ENCODE results near the gene CYP46A1. TPM values are rescaled to one million over a fixed set of nuclear protein-coding genes. Genes with fewer than 3 reads are reported as not detected.
"Not testable (repeated sequence)": the region's sequence is repeated elsewhere in the genome, so short reads cannot be mapped to it uniquely, and the experiment has no call there.

Gene CYP46A1
- total RNA-seq, 1 experiment from 2014 or later: not detected

DNA sequence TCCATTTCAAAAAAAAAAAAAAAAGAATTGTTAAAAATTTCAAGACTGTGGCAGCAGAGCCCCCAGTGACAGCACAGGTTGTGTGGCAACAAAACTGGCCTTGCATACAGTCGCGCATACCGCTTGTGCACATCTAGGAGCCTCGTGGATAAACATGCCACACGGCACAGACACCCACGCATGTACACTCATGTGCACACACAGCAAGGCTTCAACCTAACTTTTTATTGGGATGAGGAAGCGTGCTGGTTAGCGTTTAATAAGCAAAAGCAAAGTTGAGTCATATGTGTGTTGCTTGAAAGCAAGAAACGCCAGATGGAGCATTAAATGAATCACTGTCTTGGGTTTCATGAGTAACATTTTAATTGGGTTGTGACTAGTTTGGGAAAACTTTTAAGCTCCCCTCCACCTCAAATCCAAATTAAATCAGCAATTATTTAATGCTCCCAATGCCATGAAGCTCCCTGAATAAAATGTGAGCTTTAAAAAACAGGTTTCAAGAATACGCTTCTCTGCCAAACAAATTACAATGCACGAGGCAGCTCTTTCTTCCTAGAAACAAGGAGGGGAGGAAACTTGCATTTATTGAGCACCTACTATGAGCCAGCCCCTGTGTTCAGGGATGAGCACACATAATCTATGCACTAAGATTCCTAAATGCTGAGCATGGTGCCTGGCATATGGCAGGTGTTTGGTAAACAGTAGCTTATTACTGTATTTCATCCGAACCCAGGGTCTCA is 73.4 kb downstream of the CYP46A1 start:
- peak; percentile 88 for DNase-seq (ENCODE audit: low spot score)

DNA sequence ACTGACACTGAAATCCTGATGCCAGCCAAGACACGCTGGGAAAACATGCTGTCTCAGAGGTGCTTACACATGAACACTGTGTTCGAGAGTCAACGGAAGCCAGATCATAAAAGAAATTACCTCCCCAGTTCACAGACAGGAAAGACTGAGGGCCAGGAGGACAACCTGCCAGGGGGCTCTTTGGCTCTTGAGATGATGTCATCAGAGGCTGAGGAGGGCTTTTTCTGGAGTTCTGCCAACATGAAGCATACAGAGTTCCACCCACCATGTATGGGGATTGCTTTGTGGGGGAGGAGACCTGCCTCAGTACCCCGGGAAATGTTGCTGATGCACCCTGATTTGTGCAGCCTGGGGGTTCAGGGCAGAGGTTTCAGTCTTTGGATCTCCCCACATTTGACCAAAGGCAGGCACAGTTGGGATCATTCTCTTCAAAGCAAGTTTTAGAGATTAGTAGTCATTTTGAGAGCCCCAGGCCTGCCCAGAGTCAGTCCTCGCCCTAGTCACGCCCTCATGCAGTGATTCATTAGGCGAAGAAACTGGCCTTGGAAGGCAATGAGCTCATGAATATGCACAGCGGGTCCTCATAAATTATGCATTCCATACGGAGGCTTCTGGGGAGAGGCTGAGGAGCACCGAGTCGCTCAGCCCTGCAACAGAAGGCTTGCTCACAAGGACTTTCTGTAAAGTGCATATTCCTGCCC is 74.2 kb downstream of the CYP46A1 start:
- peak; percentile 58 for DNase-seq (ENCODE audit: low spot score)

DNA sequence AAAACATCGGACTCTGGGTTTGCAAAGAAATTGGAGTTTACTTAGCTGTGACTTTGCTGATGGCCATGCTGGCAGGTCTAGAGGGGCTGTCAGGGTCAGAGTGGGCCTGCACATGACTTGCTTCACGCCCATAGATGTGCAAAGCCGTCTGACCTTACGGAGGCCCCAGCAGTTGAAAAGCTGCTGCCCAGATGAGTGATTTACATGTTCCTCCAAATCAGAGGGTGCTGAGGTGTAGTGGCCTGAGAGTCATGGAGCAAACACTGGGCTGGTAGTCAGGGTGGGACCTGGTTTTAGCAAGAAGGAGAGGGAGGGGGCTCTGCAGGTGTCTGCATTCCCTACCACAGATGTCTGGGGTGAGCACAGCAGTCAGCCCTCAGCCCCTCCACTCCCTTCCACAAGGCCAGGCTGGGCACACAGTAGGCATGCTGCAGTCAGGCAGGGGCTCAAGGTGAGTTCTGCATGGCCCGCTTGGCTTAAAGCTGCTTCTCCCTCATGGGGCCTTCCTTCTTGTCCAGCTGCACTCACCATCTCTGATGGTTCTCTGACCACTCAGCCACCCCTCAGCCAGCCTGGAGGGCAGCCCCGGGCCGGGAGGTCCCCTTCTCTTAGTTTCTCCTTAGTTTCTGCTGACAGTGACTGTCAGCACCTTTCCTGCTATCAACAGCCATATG is 74.9 kb downstream of the CYP46A1 start:
- DNase-seq (ENCODE audit: low spot score): no peak

DNA sequence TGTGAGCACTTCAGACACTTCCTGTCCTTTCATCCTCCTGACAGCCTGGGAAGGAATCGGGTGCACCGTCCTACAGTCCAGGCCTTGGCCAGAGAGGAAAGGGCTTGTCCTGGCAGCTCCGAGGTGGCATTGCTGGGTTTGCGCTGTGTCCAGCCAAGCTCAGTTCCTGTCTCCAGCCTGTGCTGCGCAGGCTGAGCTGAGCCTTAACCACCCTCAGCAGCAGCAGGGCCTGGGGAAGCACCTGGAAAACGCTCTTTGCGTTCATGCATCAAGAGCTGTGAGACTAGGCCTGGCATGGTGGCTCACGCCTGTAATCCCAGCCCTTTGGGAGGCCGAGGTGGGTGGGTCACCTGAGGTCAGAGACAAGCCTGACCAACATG is 75.4 kb downstream of the CYP46A1 start:
- no peak for DNase-seq (ENCODE audit: low spot score)

DNA sequence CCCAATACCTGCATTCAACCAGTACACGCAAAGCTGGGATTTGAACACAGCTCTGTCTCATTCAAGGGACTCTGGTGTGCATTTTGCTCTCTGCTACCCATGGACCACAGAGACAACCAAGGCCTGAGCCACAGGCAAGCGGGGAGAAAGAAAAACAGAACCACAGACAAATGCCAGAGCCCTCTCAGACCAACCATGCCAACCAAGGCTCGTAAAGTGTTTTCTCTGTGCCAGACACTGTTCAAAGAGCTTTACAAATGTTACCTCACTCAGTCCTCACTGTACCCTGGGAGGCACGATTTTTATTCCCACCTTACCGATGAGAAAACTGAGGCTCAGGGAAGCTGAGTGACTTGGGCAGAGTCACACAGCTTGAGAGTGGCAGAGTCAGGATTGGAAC is 76.7 kb downstream of the CYP46A1 start:
- no peak for DNase-seq (ENCODE audit: low spot score)

DNA sequence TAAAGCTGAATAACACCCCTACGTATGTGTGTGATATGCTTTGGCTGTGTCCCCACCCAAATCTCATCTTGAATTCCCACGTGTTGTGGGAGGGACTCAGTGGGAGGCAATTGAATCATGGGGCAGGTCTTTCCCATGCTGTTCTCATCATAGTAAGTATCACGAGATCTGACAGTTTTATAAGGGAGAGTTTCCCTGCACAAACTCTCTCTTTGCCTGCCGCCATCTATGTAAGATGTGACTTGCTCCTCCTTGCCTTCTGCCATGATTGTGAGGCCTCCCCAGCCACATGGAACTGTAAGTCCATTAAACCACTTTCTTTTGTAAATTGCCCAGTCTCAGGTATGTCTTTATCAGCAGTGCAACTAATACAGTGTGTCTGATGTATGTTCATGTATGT is 78.8 kb downstream of the CYP46A1 start:
- not testable (repeated sequence) for DNase-seq (ENCODE audit: low spot score)

DNA sequence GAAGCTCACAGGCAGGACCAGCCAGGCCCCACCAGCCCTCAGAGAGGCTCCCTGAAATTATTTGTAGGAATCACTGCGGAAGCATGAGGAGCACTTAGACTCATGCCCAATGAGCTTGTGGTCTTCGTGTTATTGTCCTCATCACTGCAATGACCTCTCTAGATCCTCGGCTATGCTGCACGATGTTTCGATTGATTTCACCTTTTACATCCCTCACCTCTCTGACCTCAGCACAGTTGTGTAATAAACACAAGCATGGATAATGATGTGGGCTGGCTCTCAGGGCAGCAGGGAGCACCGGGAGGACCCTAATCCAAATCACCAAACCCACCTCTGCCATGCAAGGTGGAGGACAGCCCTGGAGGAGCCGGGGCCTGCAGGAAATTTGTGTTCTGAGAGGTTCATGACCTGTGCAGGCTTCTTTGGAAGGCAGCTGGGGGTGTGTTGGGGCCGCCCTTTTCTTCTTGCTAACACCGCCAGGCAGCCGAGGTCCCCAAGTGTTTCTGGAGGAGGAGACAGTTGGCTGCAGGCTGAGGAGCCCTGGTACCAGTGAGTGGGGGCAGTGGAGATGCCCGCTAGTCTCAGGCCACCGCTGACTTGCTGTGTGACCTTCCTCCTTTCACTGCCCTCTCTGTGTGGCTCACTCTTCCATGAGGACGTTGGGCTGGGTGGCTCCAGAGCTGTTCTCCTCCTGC is 79.6 kb downstream of the CYP46A1 start:
- DNase-seq (ENCODE audit: low spot score): no peak

DNA sequence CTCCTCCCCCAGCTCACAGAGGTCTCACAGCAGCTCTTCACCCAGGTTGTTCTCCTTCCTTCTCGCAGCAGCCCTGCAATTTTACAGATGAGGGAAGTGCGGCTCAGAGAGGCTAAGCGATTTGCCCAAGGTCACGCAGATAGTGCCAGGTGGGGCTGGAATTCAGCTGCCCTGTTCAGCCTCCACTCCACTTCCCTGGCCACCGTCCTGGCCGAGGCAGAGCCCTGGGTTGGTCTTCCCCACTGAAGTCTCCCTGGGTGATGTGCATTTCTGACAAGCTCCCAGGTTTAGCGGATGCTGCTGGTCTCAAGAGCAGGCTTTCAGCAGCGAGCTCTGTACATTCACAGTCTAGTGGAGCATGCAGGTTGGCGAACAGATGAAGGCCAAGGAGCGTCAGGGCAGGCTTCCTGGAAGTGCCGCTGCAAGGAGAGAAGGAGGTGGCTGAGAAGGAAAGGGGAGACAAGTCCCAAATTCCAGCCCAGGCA is 80.2 kb downstream of the CYP46A1 start:
- no peak for DNase-seq (ENCODE audit: low spot score)

DNA sequence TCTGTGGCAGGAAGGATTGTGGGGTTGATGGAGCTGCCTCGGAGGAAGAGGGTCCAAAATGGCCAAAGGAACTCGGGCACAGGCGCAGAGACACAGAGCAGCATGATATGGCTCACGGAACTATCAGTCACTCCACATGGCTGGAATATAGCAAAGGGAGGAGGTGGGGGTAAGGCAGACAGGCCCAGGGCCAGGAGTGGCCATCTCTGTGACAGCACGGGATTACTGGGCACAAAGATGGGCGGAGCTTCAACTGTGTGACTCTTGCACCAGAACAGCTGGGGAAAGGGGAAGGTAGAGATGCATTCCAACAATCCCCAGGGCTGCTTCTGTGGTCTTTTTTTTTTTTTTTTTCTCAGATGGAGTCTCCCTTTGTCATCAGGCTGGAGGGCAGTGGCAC is 84.3 kb downstream of the CYP46A1 start:
- DNase-seq (ENCODE audit: low spot score): peak; percentile 49

DNA sequence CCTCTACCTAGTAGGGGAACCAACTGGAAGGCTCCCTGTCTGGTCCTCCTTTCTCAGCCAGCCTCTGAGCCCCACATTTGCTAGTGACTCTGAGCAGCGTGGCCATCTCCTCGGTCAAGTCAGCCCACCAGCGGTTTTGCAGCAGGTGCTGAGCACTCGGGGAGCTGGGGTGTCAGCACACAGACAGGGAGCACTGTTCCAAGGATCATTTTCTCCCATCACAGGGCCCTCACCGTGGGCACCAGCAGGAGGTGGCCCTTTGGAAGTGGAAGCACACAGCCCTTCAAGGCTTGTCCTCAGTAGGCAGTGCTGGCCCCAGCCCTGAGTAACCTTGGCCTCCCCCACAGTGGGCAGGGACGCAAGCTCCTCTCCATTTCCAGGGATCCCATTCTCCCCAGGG is 85.0 kb downstream of the CYP46A1 start:
- DNase-seq (ENCODE audit: low spot score): no peak

DNA sequence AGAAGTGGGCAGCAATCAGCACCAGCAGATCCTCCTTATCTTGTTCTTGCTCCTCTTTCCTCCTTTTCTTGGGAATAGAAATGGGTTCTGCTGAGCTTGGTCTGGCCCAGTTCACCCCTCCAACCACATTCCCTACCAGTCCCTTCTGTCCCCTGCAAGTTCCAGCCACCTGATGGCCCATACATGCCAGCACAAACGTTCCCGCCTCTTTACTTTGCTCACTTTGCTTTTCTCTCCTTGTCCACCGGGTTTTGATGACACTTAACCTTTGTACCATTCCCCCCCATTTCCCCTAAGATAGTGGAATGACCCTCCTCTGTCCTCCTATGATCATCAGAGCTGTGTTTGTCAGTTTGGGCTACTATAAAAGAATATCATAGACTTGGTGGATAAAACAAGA is 85.7 kb downstream of the CYP46A1 start:
- no peak for DNase-seq (ENCODE audit: low spot score)

DNA sequence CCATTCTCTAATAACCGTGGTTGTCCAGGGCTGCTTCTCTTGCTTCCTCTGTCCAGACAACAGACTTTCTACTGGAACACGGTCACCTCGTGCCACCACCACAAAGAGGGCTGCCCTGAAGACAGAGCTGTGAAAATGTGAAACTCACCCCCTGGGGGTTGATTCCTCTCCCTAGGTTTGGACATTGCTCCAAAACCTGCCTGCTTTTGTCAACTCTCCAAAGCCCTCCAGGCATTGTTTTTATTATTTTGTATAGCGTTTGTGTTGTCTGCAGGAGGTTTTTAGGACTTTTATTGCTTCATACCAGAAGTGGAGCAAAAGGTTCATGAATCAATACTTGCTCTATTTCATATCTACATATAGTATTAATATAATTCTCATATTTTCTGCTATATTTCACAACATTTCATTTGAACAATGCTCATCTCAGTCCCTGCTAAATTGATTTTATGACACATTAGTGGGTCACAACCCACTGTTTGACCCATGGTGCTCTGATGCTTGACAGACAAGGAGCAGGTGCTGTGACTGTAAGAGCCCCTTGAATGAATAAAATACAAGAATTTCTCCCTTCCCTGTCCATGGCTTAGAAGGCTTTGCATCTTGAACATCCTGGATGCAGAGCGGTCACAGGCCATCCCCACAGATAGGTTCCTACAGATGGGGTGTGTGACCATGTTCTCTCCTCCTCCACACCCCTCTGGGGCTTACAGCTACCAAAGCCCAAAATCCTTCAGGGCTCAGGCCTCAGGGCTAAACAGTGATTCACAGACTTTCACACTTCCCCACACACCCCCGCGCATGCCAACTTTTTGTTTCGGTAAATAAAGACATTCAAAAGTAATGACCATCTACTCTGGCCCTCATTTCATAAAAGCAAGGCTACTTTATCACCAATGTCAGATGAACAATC is 88.5 kb downstream of the CYP46A1 start:
- DNase-seq (ENCODE audit: low spot score): no peak

DNA sequence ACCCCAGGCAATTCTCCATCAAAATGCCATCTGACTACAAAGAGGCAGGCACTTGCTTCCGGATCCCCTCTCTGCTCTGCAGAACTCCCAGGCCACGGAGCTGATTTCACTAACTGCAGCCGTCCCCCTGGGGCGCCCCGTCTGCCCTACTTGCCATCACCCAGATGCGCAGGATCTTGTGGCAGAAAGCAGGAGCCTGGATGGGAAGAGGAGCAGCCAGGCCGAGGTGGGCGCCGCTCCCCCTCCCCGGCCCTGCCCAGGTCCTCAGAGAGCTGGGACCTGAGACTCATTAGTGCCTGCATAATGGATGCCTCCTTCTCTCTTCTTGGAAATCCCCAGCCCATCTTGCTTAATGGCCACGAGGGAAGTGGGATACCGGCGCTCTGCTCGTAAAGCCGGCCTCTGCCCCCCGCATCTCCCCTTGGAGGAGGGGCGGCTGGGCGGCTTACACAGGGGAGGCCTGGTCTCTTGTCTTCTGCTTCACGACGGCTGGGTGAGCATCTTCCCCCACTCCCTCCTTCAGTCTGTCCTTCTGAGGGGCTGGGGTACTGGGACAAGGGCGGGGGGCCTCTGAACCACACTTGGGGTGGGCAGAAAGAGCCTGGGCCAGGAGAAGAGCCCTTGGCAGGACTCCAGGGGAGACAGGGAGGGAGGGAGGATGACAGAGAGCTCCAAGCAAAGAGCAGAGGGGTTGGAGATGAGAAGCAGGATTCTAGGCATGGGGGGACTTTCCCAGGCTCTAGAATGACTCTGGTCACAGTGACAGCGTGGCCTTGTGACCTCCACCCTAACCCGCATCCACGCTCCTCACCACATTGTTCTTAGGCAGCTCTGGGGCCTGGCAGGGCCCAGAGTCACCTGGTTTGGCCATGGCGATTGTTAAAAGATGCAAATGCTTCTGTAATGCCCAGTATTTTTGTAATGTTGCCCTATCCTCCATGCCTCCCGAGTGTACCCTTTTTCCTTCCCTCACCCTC is 89.7 kb downstream of the CYP46A1 start:
- DNase-seq (ENCODE audit: low spot score): no peak

DNA sequence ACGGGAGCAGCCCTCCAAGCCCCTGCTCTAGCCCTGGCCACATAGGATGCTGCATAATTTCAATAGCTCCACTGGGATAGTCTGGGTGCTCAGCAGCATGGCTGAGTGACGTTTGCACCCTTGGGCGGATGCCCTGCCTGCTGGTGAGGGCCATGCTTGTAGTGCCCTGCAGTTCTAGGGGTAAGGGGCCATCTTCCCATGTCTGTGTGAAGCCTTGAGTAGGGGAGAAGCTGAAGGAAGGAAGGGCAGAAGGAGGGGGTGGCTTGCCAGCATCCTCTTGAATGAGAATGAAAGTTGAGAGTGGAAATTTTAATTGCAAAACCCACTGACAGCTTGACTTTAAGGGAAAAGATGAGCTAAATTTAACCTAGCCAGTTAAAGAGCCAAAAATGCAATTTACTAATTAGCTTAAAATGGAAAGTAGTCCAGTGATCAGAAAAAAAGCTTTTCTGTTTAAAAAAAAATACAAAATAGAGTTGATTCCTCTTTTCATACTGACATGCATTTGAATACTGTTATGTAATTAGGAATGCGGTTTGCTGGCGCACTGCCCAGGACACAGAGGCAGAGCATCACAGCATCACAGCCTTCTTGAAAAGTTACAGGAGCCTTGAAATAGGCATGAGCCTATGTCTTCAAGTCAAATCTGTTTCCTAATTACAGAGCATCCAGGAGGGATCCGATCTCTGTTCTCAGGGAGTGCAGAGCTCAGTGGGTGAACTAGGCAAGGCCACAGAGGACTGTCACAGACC is 90.6 kb downstream of the CYP46A1 start:
- DNase-seq (ENCODE audit: low spot score): no peak

DNA sequence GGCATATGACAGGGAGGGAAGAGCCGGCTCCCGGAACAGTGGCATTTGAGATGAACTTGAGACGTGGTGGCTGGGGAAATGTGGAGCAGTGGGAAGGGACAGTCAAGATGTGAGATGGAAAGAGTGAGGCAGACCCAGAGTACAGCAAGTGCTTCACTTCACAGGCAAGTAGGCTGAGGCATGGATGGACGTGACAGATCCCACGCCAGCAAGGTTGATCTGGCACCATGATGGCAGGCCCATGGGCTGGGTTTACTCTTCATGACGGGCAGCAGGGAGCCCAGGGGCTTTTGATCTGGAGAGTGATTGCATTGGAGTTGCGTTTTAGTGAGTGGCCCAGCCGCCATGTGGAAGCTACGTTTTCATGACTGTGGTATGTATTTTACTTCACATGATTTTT is 91.3 kb downstream of the CYP46A1 start:
- no peak for DNase-seq (ENCODE audit: low spot score)

Data from H4 (cell line).